Keratinocyte (primary cell): ENCODE data around the gene HOXC5. TPM values are rescaled to one million over a fixed set of nuclear protein-coding genes. Genes with fewer than 3 reads are reported as not detected.

Experiments used
- DNase-seq: peaks from one replicate; pipeline ENCODE4 v3.0.0-alpha.2; 2011; ENCODE audit warnings: low read depth, missing footprints, low spot score
- FAIRE-seq: peaks from 2 replicates; lab custom pipeline; 2011; peaks lifted over from hg19 to GRCh38; lab: Jason Lieb, UNC
- H2AFZ ChIP-seq: 2 replicates; pipeline ENCODE4 v1.6.0; 2012; ENCODE audit warnings: low read length, control low read depth, inconsistent platforms; ENCODE audit not compliant: control insufficient read depth
- H3K27ac ChIP-seq: 2 replicates; pipeline ENCODE4 v1.5.1; 2011; ENCODE audit warnings: low read length; ENCODE audit not compliant: control insufficient read depth, insufficient read depth
- H3K27me3 ChIP-seq: 3 replicates; pipeline ENCODE4 v1.6.0; 2011; ENCODE audit warnings: low read length; ENCODE audit not compliant: control insufficient read depth, insufficient read depth; ENCODE audit errors: extremely low read depth
- H3K36me3 ChIP-seq, 2 experiments: 2 replicates in 1 of 2; 3 replicates in 1 of 2; pipeline ENCODE4 v1.5.1; 2011; ENCODE audit warnings: low read length in 2 of 2, mild to moderate bottlenecking in 1 of 2; ENCODE audit not compliant: control insufficient read depth in 2 of 2, insufficient read depth in 2 of 2; ENCODE audit errors: extremely low read depth in 1 of 2
- H3K4me1 ChIP-seq: 3 replicates; pipeline ENCODE4 v1.5.1; 2011; ENCODE audit warnings: low read length; ENCODE audit not compliant: control insufficient read depth, insufficient read depth; ENCODE audit errors: extremely low read depth
- H3K4me2 ChIP-seq: 3 replicates; pipeline ENCODE4 v1.6.0; 2011; ENCODE audit warnings: low read depth, low read length; ENCODE audit not compliant: control insufficient read depth, insufficient read depth; ENCODE audit errors: extremely low read depth
- H3K4me3 ChIP-seq, 3 experiments: fragments of 200-600 bp in 1 of 3; sonication (generic) in 1 of 3; 2 replicates in 2 of 3; 3 replicates in 1 of 3; pipeline ENCODE4 v1.5.1; 2011 to 2016; ENCODE audit warnings: low read length in 3 of 3, mild to moderate bottlenecking in 3 of 3, control low read depth in 2 of 3, inconsistent platforms in 1 of 3, low read depth in 1 of 3, mixed read lengths in 1 of 3, mixed run types in 1 of 3, moderate library complexity in 1 of 3; ENCODE audit not compliant: control insufficient read depth in 2 of 3, insufficient read depth in 2 of 3; ENCODE audit errors: extremely low read depth in 1 of 3
- H3K79me2 ChIP-seq: 2 replicates; pipeline ENCODE4 v1.6.0; 2012; ENCODE audit warnings: low read length; ENCODE audit not compliant: control insufficient read depth, insufficient read depth
- H3K9ac ChIP-seq: 3 replicates; pipeline ENCODE4 v1.6.0; 2011; ENCODE audit warnings: low read length; ENCODE audit not compliant: control insufficient read depth, insufficient read depth; ENCODE audit errors: extremely low read depth
- H3K9me1 ChIP-seq: 3 replicates; pipeline ENCODE4 v1.6.0; 2011; ENCODE audit warnings: low read length; ENCODE audit not compliant: control insufficient read depth, insufficient read depth; ENCODE audit errors: extremely low read depth
- H3K9me3 ChIP-seq: 2 replicates; pipeline ENCODE4 v1.5.1; 2012; ENCODE audit warnings: low read depth, low read length; ENCODE audit not compliant: control insufficient read depth
- H4K20me1 ChIP-seq: 3 replicates; pipeline ENCODE4 v1.6.0; 2011; ENCODE audit warnings: low read length; ENCODE audit not compliant: control insufficient read depth, insufficient read depth; ENCODE audit errors: extremely low read depth
- EZH2 ChIP-seq: IDR thresholded peaks from one replicate; pipeline ENCODE4 v1.6.1; 2012; ENCODE audit warnings: inconsistent platforms, mild to moderate bottlenecking, low read length, moderate library complexity
- dilution Hi-C: fragments of 300-500 bp; cut with MboI; formaldehyde crosslinking; loops from one replicate; pipeline ENCODE4 v1.7.0; 2020; ENCODE audit warnings: low sequenced_read_pairs; ENCODE audit not compliant: extremely low pct_ligation_motif_present
- polyA plus RNA-seq, 5 experiments: library from polyadenylated mRNA; depleted of rRNA in 3 of 5; stranded (reverse) in 3 of 5; stranded (forward) in 1 of 5; unstranded in 1 of 5; fragments of >200 nt; gene quantifications; 1 replicate in 1 of 5; 2 replicates in 3 of 5; 3 replicates in 1 of 5; pipeline versions ENCODE4 v1.2.1 to v1.2.3, GENCODE V29; 2011 to 2012; ENCODE audit warnings: missing spikeins in 2 of 5, low read depth in 1 of 5, low replicate concordance in 1 of 5
- TF ChIP-seq, protein P1 (sequence below), 3 experiments: IDR thresholded peaks in 1 of 3; conservative IDR thresholded peaks in 1 of 3; optimal IDR thresholded peaks in 1 of 3; 2 replicates in 2 of 3; 3 replicates in 1 of 3; pipeline versions ENCODE3 to v1.5.1; 2011; ENCODE audit warnings: low read length in 3 of 3, mild to moderate bottlenecking in 3 of 3, moderate library complexity in 2 of 3, control low read depth in 1 of 3, inconsistent platforms in 1 of 3; ENCODE audit not compliant: insufficient read depth in 2 of 3; ENCODE audit errors: extremely low read depth in 1 of 3

The HOXC5 gene
- polyA plus RNA-seq, 1 donor (not counting 4 experiments of a cell fraction or from before 2014, with no cell fraction given): 0.18 TPM

DNA sequence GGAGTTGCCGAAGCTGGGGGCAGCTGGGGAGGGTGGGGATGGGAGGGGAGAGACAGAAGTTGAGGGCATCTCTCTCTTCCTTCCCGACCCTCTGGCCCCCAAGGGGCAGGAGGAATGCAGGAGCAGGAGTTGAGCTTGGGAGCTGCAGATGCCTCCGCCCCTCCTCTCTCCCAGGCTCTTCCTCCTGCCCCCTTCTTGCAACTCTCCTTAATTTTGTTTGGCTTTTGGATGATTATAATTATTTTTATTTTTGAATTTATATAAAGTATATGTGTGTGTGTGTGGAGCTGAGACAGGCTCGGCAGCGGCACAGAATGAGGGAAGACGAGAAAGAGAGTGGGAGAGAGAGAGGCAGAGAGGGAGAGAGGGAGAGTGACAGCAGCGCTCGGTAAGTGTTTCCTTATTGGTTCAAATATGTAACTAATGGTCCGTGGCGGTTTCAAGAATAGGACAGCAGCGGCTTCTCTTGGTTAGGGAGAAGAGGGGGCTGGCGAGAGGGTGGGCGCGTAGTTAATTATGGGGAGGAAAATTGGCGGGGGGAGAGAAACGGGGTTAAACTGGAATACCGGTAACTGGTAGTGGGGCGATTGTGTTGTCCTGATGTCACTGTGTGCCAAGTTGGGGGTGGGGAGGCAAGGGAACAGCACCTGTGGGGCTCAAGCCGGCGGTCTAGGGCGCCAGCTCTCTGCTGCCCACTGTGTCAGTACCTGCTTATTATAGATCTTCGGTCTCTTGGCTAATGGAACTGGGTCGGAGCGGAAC lies 15.6 kb upstream of the HOXC5 start:
- no peak for TF ChIP-seq EZH2
- TF ChIP-seq, protein P1, sequence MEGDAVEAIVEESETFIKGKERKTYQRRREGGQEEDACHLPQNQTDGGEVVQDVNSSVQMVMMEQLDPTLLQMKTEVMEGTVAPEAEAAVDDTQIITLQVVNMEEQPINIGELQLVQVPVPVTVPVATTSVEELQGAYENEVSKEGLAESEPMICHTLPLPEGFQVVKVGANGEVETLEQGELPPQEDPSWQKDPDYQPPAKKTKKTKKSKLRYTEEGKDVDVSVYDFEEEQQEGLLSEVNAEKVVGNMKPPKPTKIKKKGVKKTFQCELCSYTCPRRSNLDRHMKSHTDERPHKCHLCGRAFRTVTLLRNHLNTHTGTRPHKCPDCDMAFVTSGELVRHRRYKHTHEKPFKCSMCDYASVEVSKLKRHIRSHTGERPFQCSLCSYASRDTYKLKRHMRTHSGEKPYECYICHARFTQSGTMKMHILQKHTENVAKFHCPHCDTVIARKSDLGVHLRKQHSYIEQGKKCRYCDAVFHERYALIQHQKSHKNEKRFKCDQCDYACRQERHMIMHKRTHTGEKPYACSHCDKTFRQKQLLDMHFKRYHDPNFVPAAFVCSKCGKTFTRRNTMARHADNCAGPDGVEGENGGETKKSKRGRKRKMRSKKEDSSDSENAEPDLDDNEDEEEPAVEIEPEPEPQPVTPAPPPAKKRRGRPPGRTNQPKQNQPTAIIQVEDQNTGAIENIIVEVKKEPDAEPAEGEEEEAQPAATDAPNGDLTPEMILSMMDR (optimal IDR thresholded peaks at IDR 0.05 in 1 of 3, IDR thresholded peaks at IDR 0.05 in 1 of 3, conservative IDR thresholded peaks at IDR 0.05 in 1 of 3; ENCODE audit: extremely low read depth in 1 of 3, insufficient read depth in 2 of 3, low read length in 3 of 3): peak in 1 of 3 experiments; percentile 23
- FAIRE-seq: no peak
- Histone ChIP-seq H3K9me1 (no peaks in the 10 kb centered on the region), H3K36me3 (no peaks in the 10 kb centered on the region), H3K9ac (peak overlapping the region; percentile 98), H3K9me3 (no peaks in the 10 kb centered on the region), H3K27ac (peak overlapping the region; percentile 98), H4K20me1 (no peaks in the 10 kb centered on the region), H3K79me2 (peaks cover 50% of the 10 kb centered on the region), H3K4me3 (peak overlapping the region; percentile 56 to 95 (median 87)), H3K27me3 (no peaks in the 10 kb centered on the region), H3K4me2 (peak overlapping the region; percentile 98), H3K4me1 (peaks cover 40% of the 10 kb centered on the region), H2AFZ (peak overlapping the region; percentile 54)
- DNase-seq: no peak
- dilution Hi-C loops: no loop called here

DNA sequence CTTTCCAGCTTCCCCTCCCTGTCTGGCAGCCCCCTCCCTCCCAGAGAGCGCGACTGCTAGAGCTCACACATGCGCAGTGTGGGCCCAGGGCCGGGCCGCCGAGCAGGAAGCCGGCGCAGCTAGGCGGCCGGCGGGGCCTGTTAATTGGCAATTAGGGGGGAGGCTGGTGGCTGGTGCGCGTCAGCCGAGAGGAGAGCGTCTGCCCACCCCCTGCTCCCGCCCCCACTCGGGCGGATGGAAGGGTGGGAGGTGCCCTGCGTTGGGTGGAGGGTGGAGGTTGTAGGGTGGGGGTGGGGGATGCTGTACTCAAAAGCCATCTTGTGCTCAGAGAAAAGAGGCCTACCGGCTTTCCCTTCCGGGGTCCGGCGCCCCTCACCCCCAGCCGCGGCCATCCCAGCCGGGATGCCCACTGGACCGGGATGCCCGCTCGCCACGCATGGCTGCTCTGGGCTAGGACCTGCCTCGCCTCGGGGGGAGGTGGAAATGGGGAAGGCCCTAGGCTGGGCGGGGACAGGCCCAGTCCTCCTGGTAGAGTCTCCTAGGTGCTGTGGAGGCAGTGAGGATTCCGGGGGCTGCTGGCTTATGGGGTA lies 14.9 kb upstream of the HOXC5 start:
- TF ChIP-seq, protein P1 (optimal IDR thresholded peaks at IDR 0.05 in 1 of 3, IDR thresholded peaks at IDR 0.05 in 1 of 3, conservative IDR thresholded peaks at IDR 0.05 in 1 of 3; ENCODE audit: extremely low read depth in 1 of 3, insufficient read depth in 2 of 3, low read length in 3 of 3): no peak
- TF ChIP-seq EZH2: no peak
- Histone ChIP-seq H3K9me3 (no peaks in the 10 kb centered on the region), H3K4me2 (peak overlapping the region; percentile 98), H3K27ac (peak overlapping the region; percentile 98), H3K4me3 (peak overlapping the region; percentile 56 to 95 (median 87)), H4K20me1 (no peaks in the 10 kb centered on the region), H3K9ac (peak overlapping the region; percentile 98), H3K27me3 (no peaks in the 10 kb centered on the region), H3K36me3 (no peaks in the 10 kb centered on the region), H3K79me2 (peaks cover 58% of the 10 kb centered on the region), H2AFZ (peak overlapping the region; percentile 54), H3K9me1 (no peaks in the 10 kb centered on the region), H3K4me1 (peaks cover 48% of the 10 kb centered on the region)
- FAIRE-seq (no peak), DNase-seq (no peak)
- dilution Hi-C loops: no loop called here
